Activated T-cell treated with anti-CD3 and anti-CD28 coated beads, Interleukin-2, amount 50 U/mL, for 24 hours (primary cell): ENCODE results near the gene ITIH3.

Source experiments
- DNase-seq: peaks from one replicate; pipeline ENCODE4 v3.0.0-alpha.2; 2020
- H3K27ac Mint-ChIP-seq: 2 replicates; pipeline ENCODE4 v1.8.0; 2020; ENCODE audit warnings: mild to moderate bottlenecking, mixed read lengths
- H3K27me3 Mint-ChIP-seq: 2 replicates; pipeline ENCODE4 v1.8.0; 2020; ENCODE audit warnings: mixed read lengths
- H3K36me3 Mint-ChIP-seq: 2 replicates; pipeline ENCODE4 v1.8.0; 2020; ENCODE audit warnings: low read depth, mixed read lengths
- H3K4me1 Mint-ChIP-seq: 2 replicates; pipeline ENCODE4 v1.8.0; 2020; ENCODE audit warnings: low read depth, mixed read lengths
- H3K4me3 Mint-ChIP-seq: 2 replicates; pipeline ENCODE4 v1.8.0; 2020; ENCODE audit warnings: mild to moderate bottlenecking, moderate library complexity, mixed read lengths
- H3K9me3 Mint-ChIP-seq: 2 replicates; pipeline ENCODE4 v1.8.0; 2020; ENCODE audit warnings: mixed read lengths

Gene ITIH3

DNA sequence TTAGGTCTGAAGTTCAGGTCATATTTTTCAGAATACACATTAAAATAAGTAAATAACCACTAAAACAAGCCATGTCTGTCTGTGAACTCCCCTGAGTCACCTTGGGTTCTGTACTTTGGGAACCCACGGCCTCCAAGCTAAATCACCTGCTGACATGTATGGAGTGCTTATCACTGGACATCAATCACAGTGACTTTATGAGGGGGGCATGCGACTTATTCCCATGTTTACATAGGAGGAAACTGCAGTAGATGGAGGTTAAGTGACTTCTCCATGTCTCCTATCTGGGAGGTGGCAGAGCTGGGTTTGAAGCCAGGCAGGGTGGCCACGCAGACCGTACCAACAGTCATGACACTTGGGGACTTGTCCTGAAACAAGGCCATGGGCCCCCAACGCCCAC is 27.8 kb downstream of the ITIH3 start:
- H3K4me3 Mint-ChIP-seq, result no peak overlapping the region
- H3K9me3 Mint-ChIP-seq, result no peaks in the 10 kb centered on the region
- DNase-seq, result no peak
- H3K27ac Mint-ChIP-seq, result no peak overlapping the region
- peaks cover 2% of the 10 kb centered on the region for H3K36me3 Mint-ChIP-seq
- no peaks in the 10 kb centered on the region for H3K27me3 Mint-ChIP-seq
- no peaks in the 10 kb centered on the region for H3K4me1 Mint-ChIP-seq

DNA sequence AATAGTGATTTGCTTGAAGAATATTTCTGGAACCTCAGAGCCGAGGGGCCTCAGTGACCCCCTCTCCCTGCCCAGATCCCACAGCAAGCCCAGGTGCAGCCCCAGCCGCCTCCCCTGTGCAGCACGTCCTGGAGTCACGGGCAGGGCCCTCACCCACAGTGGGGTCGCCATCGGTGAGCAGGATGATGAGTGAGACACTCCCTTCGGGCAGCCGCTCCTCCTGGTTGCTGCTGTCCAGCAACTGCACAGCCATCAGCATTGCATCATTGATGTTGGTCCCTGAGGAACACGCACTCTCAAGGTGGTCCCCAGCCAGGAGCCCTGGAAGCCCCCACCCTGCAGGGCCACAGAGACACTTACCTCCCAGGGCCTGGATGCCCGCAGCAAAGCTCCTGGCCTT is 29.4 kb downstream of the ITIH3 start:
- Mint-ChIP-seq H3K4me1 (no peaks in the 10 kb centered on the region), H3K27me3 (no peaks in the 10 kb centered on the region), H3K9me3 (no peaks in the 10 kb centered on the region), H3K27ac (no peak overlapping the region), H3K36me3 (peaks cover 2% of the 10 kb centered on the region), H3K4me3 (no peak overlapping the region)
- DNase-seq, result no peak

DNA sequence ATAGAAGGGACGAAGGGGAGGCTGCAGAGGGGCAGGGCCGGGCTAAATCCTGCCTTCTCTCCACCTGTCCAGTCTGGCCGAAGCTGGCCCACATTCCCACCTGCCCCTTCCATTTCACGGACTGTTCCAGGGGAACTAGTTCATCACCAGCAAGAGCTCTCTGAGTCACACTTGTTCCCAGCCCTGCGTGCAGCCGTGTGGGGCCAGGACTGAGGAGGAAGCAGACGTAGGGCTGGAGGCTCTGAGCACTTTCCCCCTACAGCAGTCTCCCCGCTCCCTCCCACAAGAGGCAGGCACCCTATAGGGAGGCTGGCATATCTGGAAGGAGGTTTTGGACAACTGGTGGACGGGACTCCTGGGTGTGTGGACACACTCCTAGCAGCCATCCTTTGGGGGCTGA is 32.8 kb downstream of the ITIH3 start:
- no peak for DNase-seq

DNA sequence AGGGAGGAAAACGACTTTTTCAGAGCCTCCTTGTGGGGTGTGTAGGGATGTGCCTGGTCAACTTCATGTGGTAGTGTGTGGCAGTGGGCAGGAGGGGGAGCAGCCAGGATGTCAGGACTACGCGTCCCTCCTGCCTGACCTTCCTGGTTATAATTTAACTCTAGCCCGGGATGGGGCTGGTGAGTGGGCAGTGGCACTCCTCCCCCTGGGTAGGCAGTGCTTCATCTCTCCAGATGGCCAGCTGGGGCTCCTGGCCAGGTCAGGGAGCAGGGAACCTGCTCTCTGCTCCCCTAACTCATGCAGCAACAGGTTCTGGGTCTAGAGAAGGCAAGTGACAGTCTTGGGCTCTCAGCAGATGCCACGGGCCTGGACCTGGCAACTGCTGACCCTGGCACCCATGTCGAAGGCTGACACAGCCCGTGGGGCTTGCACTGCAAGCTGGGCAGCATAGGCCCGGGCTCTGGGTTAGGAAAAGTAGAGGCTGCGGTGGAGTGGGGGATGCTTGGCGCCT is 33.3 kb downstream of the ITIH3 start:
- Mint-ChIP-seq H3K27ac (no peak overlapping the region), H3K9me3 (no peaks in the 10 kb centered on the region), H3K4me3 (no peak overlapping the region), H3K36me3 (peaks cover 4% of the 10 kb centered on the region), H3K4me1 (peaks cover 6% of the 10 kb centered on the region), H3K27me3 (no peaks in the 10 kb centered on the region)
- no peak for DNase-seq

More for the DNA sequence above, 32.8 kb downstream of the ITIH3 start:
- Mint-ChIP-seq H3K27ac (no peak overlapping the region), H3K36me3 (peaks cover 4% of the 10 kb centered on the region), H3K4me3 (no peak overlapping the region), H3K27me3 (no peaks in the 10 kb centered on the region), H3K9me3 (no peaks in the 10 kb centered on the region), H3K4me1 (peaks cover 6% of the 10 kb centered on the region)

DNA sequence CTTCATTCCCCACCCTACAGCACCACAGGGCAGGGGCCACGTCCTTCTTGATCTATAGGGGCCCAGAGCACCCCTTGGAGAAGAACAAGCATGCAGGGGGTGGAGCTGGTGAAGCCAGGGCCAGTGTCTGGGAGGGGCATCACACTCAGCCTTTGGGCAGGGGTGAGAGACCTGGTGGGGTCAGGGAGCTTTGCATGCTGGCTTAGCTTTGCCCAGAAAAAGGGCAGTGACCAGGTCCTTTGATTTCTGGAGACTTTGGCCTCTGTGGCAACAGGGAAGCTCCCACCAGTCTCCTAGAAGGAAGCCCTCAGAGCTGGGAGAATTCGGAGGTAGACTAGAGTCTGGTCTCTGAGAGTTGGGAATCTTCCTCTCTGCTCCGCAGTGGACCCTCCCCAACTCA is 34.9 kb downstream of the ITIH3 start:
- H3K9me3 Mint-ChIP-seq, result no peaks in the 10 kb centered on the region
- H3K36me3 Mint-ChIP-seq, result peaks cover 4% of the 10 kb centered on the region
- H3K27me3 Mint-ChIP-seq, result no peaks in the 10 kb centered on the region
- H3K27ac Mint-ChIP-seq, result no peak overlapping the region
- no peak overlapping the region for H3K4me3 Mint-ChIP-seq
- H3K4me1 Mint-ChIP-seq, result peaks cover 6% of the 10 kb centered on the region
- DNase-seq, result no peak

DNA sequence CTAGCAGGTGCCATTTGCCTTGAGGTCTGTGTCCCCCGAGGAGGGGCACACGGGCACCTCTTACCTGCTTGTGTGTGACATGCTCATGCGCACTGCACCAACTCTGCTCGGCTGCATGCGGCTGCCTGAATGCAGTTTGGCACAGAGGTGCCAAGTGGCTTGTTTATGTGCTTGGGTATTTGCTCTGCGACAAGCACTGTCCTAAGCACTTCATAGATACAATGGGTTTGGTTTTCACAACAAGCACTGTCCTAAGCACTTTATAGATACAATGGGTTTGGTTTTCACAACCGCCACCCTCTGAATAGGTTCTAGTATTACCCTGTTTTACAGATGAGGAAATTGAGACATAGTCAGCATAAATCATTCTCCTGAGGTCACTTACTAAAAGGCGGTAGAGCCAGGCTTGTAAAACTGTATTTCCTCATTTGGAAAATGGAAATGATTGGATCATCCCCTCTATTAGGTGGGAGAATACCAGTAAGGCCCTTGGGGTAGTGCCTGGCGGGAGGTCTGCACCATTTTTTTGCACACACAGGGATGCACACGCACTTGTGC is 35.4 kb downstream of the ITIH3 start:
- no peak for DNase-seq
- peaks cover 6% of the 10 kb centered on the region for H3K4me1 Mint-ChIP-seq
- no peak overlapping the region for H3K27ac Mint-ChIP-seq
- no peak overlapping the region for H3K4me3 Mint-ChIP-seq
- H3K27me3 Mint-ChIP-seq, result no peaks in the 10 kb centered on the region
- peaks cover 3% of the 10 kb centered on the region for H3K36me3 Mint-ChIP-seq
- H3K9me3 Mint-ChIP-seq, result no peaks in the 10 kb centered on the region

DNA sequence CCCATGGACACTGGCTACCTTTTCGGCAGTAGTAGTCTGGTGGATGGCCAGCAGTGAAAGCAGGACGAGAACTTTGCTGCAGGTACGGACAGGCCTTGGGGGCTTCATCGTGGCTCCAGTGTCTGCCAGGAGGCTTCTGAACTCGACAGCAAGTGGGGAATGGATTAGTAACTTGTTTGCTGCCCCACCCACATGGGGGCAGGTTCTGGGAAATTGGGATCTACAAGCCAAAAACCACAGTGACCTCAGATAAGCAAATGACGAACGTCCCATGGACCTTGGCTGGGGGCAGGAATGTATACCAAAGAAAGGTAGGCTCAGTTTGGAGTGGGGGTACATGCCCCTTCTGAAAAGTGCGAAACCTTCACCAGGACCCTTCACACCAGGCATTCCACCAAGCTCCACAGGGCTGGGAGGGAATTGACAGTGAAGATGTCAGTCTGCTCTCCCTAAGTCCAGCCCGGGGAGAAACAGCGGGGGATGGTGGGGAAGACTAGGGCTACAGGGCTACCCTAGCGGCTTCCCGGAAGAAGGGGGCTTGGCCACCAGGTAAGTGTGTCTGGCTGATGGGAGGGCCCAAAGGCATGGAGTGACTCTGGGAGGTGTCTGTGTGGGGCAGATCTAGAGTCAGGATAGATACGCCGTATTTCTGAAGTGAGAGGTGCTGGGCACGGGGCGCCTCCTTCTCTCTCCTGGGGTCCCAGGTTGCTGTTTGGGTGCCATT is 36.1 kb downstream of the ITIH3 start, which contains the start of gene ITIH4:
Gene ITIH4, minus strand, starts transcription at position 138 of the 724 bp plus-strand sequence. Its CDS starts 30 bp downstream, at position 108.
- Mint-ChIP-seq H3K27me3 (no peaks in the 10 kb centered on the region), H3K4me3 (no peak within 1 kb of the TSS), H3K27ac (no peak within 1 kb of the TSS), H3K9me3 (no peaks in the 10 kb centered on the region), H3K4me1 (peaks cover 6% of the 10 kb centered on the region), H3K36me3 (peaks cover 6% of the 10 kb centered on the region)
- DNase-seq, result no peak

DNA sequence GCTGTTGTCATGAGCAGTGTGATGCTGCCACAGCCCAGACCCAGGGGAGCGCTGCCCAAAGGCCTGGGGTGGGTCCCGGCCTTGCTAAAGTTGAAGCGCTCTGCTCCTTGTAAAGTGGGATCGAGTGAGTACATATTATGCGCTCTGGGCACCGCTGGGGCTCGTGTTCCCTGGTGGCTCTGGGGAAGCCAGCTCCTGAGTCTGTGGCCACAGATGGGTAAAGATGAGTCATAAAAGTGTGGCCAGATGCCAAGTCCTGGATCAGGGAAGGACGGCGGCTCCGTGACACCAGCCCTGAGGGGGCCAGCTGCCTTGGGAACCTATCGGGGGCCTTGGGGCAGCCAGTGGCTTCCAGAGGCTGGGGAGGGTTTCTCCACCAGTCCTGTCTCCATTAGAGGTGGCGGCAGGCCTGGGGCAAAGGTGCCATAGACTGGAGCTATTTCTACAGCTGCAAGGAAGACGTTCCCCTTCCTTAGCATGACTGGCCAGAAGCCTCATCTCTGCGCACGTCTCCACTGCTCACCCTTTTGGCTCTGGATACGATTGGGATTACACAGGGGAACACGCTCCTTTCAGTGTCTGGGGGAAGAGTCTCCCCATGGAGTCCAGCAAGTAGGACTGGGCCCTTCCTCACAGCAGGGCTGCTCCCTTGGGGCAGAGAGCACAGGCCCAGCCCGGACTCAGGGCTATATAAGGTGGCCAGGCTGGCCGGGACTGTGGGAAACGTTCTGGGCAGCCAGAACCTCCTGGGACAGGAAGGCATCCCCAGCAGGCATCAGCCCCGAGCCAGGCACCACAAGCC is 37.1 kb downstream of the ITIH3 start:
- H3K9me3 Mint-ChIP-seq, result no peaks in the 10 kb centered on the region
- no peaks in the 10 kb centered on the region for H3K27me3 Mint-ChIP-seq
- peaks cover 8% of the 10 kb centered on the region for H3K4me1 Mint-ChIP-seq
- peaks cover 12% of the 10 kb centered on the region for H3K36me3 Mint-ChIP-seq
- no peak overlapping the region for H3K27ac Mint-ChIP-seq
- H3K4me3 Mint-ChIP-seq, result no peak overlapping the region
- DNase-seq, result no peak

DNA sequence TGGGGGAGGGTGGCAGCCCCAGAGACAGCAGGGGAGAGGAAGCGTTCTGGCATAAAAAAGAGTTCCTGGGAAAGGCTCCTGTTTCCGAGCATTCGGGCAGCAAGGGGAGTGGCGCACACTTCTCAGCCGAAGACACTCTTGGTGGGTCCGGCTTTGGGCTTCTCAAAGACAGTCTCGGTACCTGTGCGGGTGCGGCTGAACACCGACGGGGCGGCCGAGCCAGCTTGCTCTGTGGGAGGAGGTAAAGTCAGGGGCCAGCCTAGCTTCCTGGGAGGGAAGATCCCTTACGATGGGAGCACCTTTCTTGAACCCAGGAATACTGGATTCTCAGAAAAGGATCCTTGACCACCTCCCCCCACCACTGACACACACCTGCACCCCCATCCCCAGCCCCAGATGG is 38.6 kb downstream of the ITIH3 start:
- H3K36me3 Mint-ChIP-seq, result peaks cover 20% of the 10 kb centered on the region
- H3K27ac Mint-ChIP-seq, result no peak overlapping the region
- peaks cover 21% of the 10 kb centered on the region for H3K4me1 Mint-ChIP-seq
- no peak for DNase-seq
- H3K9me3 Mint-ChIP-seq, result no peaks in the 10 kb centered on the region
- H3K27me3 Mint-ChIP-seq, result no peaks in the 10 kb centered on the region
- no peak overlapping the region for H3K4me3 Mint-ChIP-seq

DNA sequence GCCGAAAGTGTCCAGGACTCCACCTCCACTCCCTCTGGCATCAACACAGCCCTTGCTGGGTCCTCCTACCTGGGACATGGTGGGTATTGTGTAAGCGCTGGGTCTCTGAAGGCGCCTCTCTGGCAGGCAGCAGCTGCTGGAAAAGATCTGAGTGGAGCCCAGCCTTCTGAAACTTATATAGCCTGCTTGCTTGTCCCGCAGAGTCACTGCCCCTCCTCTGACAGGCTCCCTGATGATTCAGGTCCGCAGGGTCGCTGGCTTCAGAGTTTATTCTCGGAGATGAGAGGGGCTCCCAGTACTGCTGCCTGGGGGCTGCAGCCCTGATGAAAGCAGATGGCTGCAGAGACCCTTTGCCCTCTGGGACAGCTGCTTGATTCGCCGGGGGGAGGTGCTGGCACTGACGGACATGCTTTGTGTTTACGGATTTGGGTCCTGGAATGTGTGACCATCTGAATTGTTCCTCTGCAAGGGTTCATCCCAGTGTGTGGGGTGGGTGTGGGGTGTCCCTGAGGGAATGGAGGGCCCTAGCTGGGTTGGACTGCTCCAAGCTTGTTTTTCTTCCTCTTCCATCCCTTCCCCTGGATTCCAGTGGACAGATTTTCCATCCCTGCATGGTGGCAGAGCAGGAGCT is 40.4 kb downstream of the ITIH3 start, which contains the start of gene MUSTN1:
Gene MUSTN1, minus strand, starts transcription at position 149 of the 631 bp plus-strand sequence. Its CDS starts 71 bp downstream, at position 78.
- Mint-ChIP-seq H3K36me3 (peaks cover 22% of the 10 kb centered on the region), H3K27ac (no peak within 1 kb of the TSS), H3K4me3 (no peak within 1 kb of the TSS), H3K4me1 (peaks cover 37% of the 10 kb centered on the region), H3K27me3 (no peaks in the 10 kb centered on the region), H3K9me3 (no peaks in the 10 kb centered on the region)
- no peak for DNase-seq

DNA sequence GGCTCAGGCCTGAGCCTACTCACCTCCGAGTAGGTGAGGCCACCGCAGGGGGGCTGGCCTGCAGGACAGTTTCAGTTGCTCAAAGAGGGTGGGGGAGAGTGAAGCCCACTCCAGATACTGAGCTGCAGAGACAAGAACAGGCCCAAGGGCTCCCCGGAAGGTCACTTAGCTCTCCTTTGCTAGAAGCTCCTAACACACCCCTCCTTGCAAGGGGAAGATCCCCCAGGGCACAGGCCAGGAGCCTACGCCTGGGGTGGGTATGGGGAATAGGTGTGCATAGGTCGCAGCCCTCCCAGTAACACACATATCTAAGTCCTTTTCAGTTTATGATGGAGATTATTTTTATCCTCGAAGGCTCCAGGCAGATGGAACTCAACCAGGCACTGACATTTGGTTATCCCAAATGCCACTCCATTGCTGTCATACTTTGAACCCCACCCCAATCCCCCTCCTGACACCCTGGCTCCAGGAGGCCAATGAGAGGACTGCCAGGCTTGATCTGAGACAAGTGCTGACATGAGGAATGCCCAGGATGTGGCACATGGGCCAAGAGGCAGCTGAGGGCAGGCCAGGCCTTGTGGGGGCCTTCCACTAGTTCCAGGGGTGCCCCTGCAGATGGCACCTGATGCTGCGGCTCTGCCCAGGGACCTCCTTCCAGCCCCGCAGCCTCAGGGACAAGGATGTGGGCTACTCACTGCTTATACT is 41.3 kb downstream of the ITIH3 start:
- DNase-seq, result no peak
- Mint-ChIP-seq H3K27me3 (no peaks in the 10 kb centered on the region), H3K36me3 (peaks cover 30% of the 10 kb centered on the region), H3K4me3 (no peak overlapping the region), H3K27ac (no peak overlapping the region), H3K4me1 (peaks cover 40% of the 10 kb centered on the region), H3K9me3 (no peaks in the 10 kb centered on the region)

DNA sequence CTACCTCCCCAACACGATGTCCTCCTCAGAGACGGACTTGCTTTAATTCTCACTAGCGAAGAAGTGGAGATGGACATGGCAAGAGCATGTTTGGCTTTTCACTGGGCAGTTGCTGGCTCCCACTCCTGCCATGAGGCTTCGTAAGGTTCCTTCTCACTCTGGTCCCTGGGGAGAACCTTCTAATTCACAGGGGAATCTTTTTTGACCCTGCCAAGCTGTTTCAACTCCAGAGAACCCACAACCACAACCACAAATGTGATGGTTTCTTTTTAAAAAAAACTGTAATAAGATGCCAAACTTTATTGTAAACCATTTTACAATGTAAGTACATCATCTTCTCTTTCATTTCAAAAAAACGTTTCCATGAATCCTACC is 41.9 kb downstream of the ITIH3 start:
- Mint-ChIP-seq H3K4me3 (no peak overlapping the region), H3K4me1 (peaks cover 35% of the 10 kb centered on the region), H3K27ac (no peak overlapping the region), H3K36me3 (peaks cover 33% of the 10 kb centered on the region), H3K9me3 (no peaks in the 10 kb centered on the region), H3K27me3 (no peaks in the 10 kb centered on the region)
- no peak for DNase-seq

DNA sequence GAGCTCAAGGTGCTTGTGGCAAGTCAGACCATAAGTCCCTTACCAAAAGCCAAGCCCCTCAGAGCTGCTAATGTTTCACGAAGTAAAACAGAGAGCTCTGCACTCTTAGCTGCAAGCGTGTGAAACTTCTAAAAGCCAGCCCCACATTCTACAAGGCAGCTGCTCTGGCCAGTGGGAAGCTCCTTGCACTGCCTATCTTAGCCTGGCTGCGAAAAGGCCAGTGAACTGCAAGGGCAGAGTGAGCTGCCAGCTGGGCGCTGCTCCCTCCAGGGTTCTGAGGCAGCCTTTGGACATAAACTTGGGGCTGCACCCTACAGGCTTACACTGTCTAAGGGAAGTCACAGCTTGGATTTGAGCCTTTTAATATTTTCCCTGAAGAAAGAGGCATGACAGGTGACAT is 42.4 kb downstream of the ITIH3 start:
- Mint-ChIP-seq H3K4me1 (peaks cover 34% of the 10 kb centered on the region), H3K27ac (no peak overlapping the region), H3K4me3 (no peak overlapping the region), H3K27me3 (no peaks in the 10 kb centered on the region), H3K36me3 (peaks cover 38% of the 10 kb centered on the region), H3K9me3 (no peaks in the 10 kb centered on the region)
- DNase-seq, result no peak
